SK-N-SH (cell line): ENCODE measurements around the gene NTN1. TPM values are rescaled to one million over a fixed set of nuclear protein-coding genes. Genes with fewer than 3 reads are reported as not detected.

Source experiments
- CTCF ChIA-PET: fragments of 300-600, 350-600 bp; formaldehyde crosslinking; extraction: SDS; loops from one replicate; lab custom pipeline; 2021; lab: Yijun Ruan, JAX
- POLR2A ChIA-PET: fragments of 350-600 bp; sonication (Branson Sonifier 250); formaldehyde crosslinking; extraction: SDS; loops from one replicate; lab custom pipeline; 2020; ENCODE audit warnings: antibody characterized with exemption, inconsistent platforms; lab: Yijun Ruan, JAX
- DNase-seq: peaks from one replicate; pipeline ENCODE4 v3.0.0; 2012
- H2AFZ ChIP-seq: fragments of 200-600 bp; sonication (generic); 2 replicates; pipeline ENCODE4 v1.8.1; 2016; ENCODE audit warnings: antibody characterized with exemption, mild to moderate bottlenecking, low read depth
- H3F3A ChIP-seq: fragments of 200-600 bp; sonication (generic); replicated peaks from 2 replicates; pipeline ENCODE3; 2016; ENCODE audit warnings: antibody characterized with exemption, mild to moderate bottlenecking; ENCODE audit not compliant: insufficient read depth
- H3K27ac ChIP-seq, 2 experiments: fragments of 200-500 bp in 1 of 2; fragments of 200-600 bp in 1 of 2; sonication (Bioruptor generic) in 1 of 2; sonication (generic), shearing (Covaris generic) in 1 of 2; 2 replicates each; pipeline versions ENCODE4 v1.5.1 to v1.6.1; 2014 to 2016; ENCODE audit warnings: low read depth in 2 of 2, inconsistent platforms in 1 of 2, low read length in 1 of 2, mild to moderate bottlenecking in 1 of 2, mixed read lengths in 1 of 2
- H3K27me3 ChIP-seq: fragments of 200-600 bp; sonication (generic), shearing (Covaris generic); 2 replicates; pipeline ENCODE4 v1.6.1; 2016; ENCODE audit warnings: mixed run types; ENCODE audit not compliant: insufficient read depth
- H3K36me3 ChIP-seq, 2 experiments: fragments of 200-500 bp in 1 of 2; fragments of 200-600 bp in 1 of 2; sonication (Bioruptor generic) in 1 of 2; sonication (generic) in 1 of 2; replicated peaks in 1 of 2; 2 replicates each; pipeline versions ENCODE3 to v1.5.1; 2014 to 2016; ENCODE audit warnings: low read length in 1 of 2, mild to moderate bottlenecking in 1 of 2; ENCODE audit not compliant: insufficient read depth in 2 of 2, control insufficient read depth in 1 of 2
- H3K4me1 ChIP-seq, 2 experiments: fragments of 200-500 bp in 1 of 2; fragments of 200-600 bp in 1 of 2; sonication (Bioruptor generic) in 1 of 2; sonication (generic), shearing (Covaris generic) in 1 of 2; 2 replicates each; pipeline versions ENCODE4 v1.5.1 to v1.6.1; 2014 to 2016; ENCODE audit warnings: low read depth in 1 of 2, low read length in 1 of 2, mixed run types in 1 of 2; ENCODE audit not compliant: insufficient read depth in 2 of 2, control insufficient read depth in 1 of 2
- H3K4me2 ChIP-seq: fragments of 200-600 bp; sonication (generic), shearing (Covaris generic); 2 replicates; pipeline ENCODE4 v1.6.1; 2017; ENCODE audit warnings: mixed run types
- H3K4me3 ChIP-seq, 2 experiments: fragments of 200-500 bp in 1 of 2; fragments of 200-600 bp in 1 of 2; sonication (Bioruptor generic) in 1 of 2; sonication (generic), shearing (Covaris generic) in 1 of 2; 2 replicates each; pipeline versions ENCODE4 v1.5.1 to v1.8.1; 2014 to 2016; ENCODE audit warnings: low read depth in 2 of 2, inconsistent platforms in 1 of 2, low read length in 1 of 2, mild to moderate bottlenecking in 1 of 2, mixed read lengths in 1 of 2, moderate library complexity in 1 of 2
- H3K79me2 ChIP-seq: fragments of 200-600 bp; sonication (generic); 2 replicates; pipeline ENCODE4 v1.8.1; 2017; ENCODE audit warnings: mild to moderate bottlenecking; ENCODE audit not compliant: insufficient read depth
- H3K9ac ChIP-seq: fragments of 200-600 bp; sonication (generic); 2 replicates; pipeline ENCODE4 v1.6.1; 2017; ENCODE audit warnings: mixed run types
- H3K9me2 ChIP-seq: fragments of 200-600 bp; sonication (generic); 2 replicates; pipeline ENCODE4 v1.6.1; 2017; ENCODE audit warnings: mixed run types
- H3K9me3 ChIP-seq: fragments of 200-600 bp; sonication (generic); 2 replicates; pipeline ENCODE4 v1.6.1; 2017; ENCODE audit warnings: mixed run types, mild to moderate bottlenecking, moderate library complexity
- H4K20me1 ChIP-seq: fragments of 200-600 bp; sonication (generic); 2 replicates; pipeline ENCODE4 v1.6.1; 2017; ENCODE audit warnings: mild to moderate bottlenecking, mixed run types; ENCODE audit not compliant: insufficient read depth
- CTCF ChIP-seq: fragments of 200-600 bp; sonication (generic); IDR thresholded peaks from 2 replicates; pipeline ENCODE4 v1.6.1; 2017; ENCODE audit warnings: antibody characterized with exemption, mild to moderate bottlenecking, moderate library complexity
- ELF1 ChIP-seq: IDR thresholded peaks from 2 replicates; pipeline ENCODE4 v1.4.0; 2012
- GATA2 ChIP-seq: sonication (generic); formaldehyde crosslinking; IDR thresholded peaks from 2 replicates; pipeline ENCODE4 v1.5.0; 2020; ENCODE audit warnings: mild to moderate bottlenecking, missing genetic modification reagents
- JUND ChIP-seq: IDR thresholded peaks from 2 replicates; pipeline ENCODE4 v1.4.0; 2012
- MAX ChIP-seq: IDR thresholded peaks from 2 replicates; pipeline ENCODE4 v1.4.0; 2012; ENCODE audit warnings: low read depth
- MXI1 ChIP-seq: IDR thresholded peaks from 2 replicates; pipeline ENCODE4 v1.6.1; 2012; ENCODE audit warnings: mild to moderate bottlenecking, low read depth, low read length, improper control_type of control experiment
- NRF1 ChIP-seq: IDR thresholded peaks from 2 replicates; pipeline ENCODE4 v1.6.1; 2012; ENCODE audit warnings: low read depth, mild to moderate bottlenecking, low read length
- PBX3 ChIP-seq: IDR thresholded peaks from 2 replicates; pipeline ENCODE4; 2012
- POLR2AphosphoS5 ChIP-seq: IDR thresholded peaks from 2 replicates; pipeline ENCODE4 v1.6.1; 2012; ENCODE audit warnings: low read depth, low read length
- USF1 ChIP-seq: IDR thresholded peaks from 2 replicates; pipeline ENCODE4 v1.4.0; 2012; ENCODE audit warnings: low read depth, borderline replicate concordance
- YY1 ChIP-seq: IDR thresholded peaks from 2 replicates; pipeline ENCODE4 v1.4.0; 2012; ENCODE audit warnings: low read depth, mild to moderate bottlenecking
- ZBTB33 ChIP-seq: IDR thresholded peaks from 2 replicates; pipeline ENCODE4 v1.4.0; 2012; ENCODE audit warnings: low read depth, borderline replicate concordance
- WGBS: methylation state at CpG from one replicate; pipeline ENCODE4 v1.1.6; 2017; ENCODE audit warnings: low lambda C conversion rate; 5-methylcytosine and 5-hydroxymethylcytosine counted together
- polyA plus RNA-seq, 3 experiments: library from polyadenylated mRNA; depleted of rRNA; stranded (reverse); fragments of >200 nt; gene quantifications; 2 replicates each; pipeline ENCODE4 v1.2.3, GENCODE V29; 2012

NTN1 gene
- 0.03 and 0.05 TPM in 2 replicates for polyA plus RNA-seq (2012; rRNA removed)
- polyA plus RNA-seq (2012; cell fraction: cytosol; rRNA removed) = 0.01 and 0.07 TPM in 2 replicates
- polyA plus RNA-seq (2012; cell fraction: nucleus; rRNA removed) = 0.01 and 0.05 TPM in 2 replicates

GRCh38 chr17:9021158-9021991, at the start of gene NTN1:
NTN1 (plus strand) TSS chr17:9021510; CDS start chr17:9022374, 864 bp downstream.
- Histone ChIP-seq H3K4me1 (no peaks in the 10 kb centered on the region; a peak in 1 of 4 replicates), H3K4me3 (peak within 1 kb of the TSS; percentile 39 to 46; a peak in 2 of 4 replicates), H3K9me3 (no peaks in the 10 kb centered on the region), H3K79me2 (no peaks in the 10 kb centered on the region), H3K9ac (no peak within 1 kb of the TSS), H4K20me1 (no peaks in the 10 kb centered on the region), H3K4me2 (peak within 1 kb of the TSS; percentile 78), H3K36me3 (no peaks in the 10 kb centered on the region), H3K27me3 (peaks cover 80% of the 10 kb centered on the region), H2AFZ (no peak within 1 kb of the TSS), H3F3A (no peaks in the 10 kb centered on the region), H3K9me2 (no peaks in the 10 kb centered on the region), H3K27ac (no peak within 1 kb of the TSS)
- 1% methylated on average over 48 of the region's 111 CpGs for WGBS
- ChIA-PET POLR2A (no interaction called here), CTCF (no interaction called here)
- TF ChIP-seq PBX3 = no peak
- no peak for TF ChIP-seq MAX
- TF ChIP-seq YY1 = no peak
- DNase-seq = peak; percentile 65

- no peak overlapping the region for H3K9ac ChIP-seq
- ChIA-PET POLR2A (no interaction called here), CTCF (interaction anchor here (1.0 kb wide), 1 partner anchor 23 kb away, joined by 3 read pairs; no protein-coding TSS in a partner anchor)
- no peak overlapping the region for H3K4me2 ChIP-seq
- no peak overlapping the region for H3K27ac ChIP-seq
- no peak for DNase-seq
- no peaks in the 10 kb centered on the region for H3K4me1 ChIP-seq
- no peaks in the 10 kb centered on the region for H3K9me3 ChIP-seq
- H3K27me3 ChIP-seq = no peaks in the 10 kb centered on the region
- no peaks in the 10 kb centered on the region for H3K36me3 ChIP-seq
- H3F3A ChIP-seq = no peaks in the 10 kb centered on the region
- TF ChIP-seq ZBTB33 (no peak), USF1 (no peak), JUND (no peak), YY1 (no peak), GATA2 (CRISPR knock-in tag) (no peak), NRF1 (no peak), CTCF (no peak), ELF1 (no peak), PBX3 (no peak), MAX (no peak), POLR2AphosphoS5 (no peak), MXI1 (no peak)
- no peak overlapping the region for H3K4me3 ChIP-seq
- 26% methylated on average over 9 of the region's 9 CpGs for WGBS
- H3K9me2 ChIP-seq = no peaks in the 10 kb centered on the region
- H4K20me1 ChIP-seq = no peaks in the 10 kb centered on the region
- H2AFZ ChIP-seq = no peak overlapping the region
- no peaks in the 10 kb centered on the region for H3K79me2 ChIP-seq
Measured at GRCh38 chr17:8975091-8975725, 46.1 kb upstream of the NTN1 start.
